ENCODE data around the gene AKT1S1.

GRCh38 chr19:49923055-49924003 lies 46.2 kb upstream of the AKT1S1 start:
- no peak for TF ChIP-seq CTCF (IDR thresholded peaks at IDR 0.05)
- TF ChIP-seq POLR2A (IDR thresholded peaks at IDR 0.05) = no peak
